ENCODE measurements around the gene CHCHD4.

GRCh38 chr3:14140668-14141067 lies 16.0 kb upstream of the CHCHD4 start:
- TF ChIP-seq CTCF (IDR thresholded peaks at IDR 0.05), result no peak
- TF ChIP-seq POLR2A (IDR thresholded peaks at IDR 0.05), result no peak

Data from esophagus squamous epithelium (tissue), 4 donors.